K562 (cell line): Measurements from ENCODE around the gene SEMA6B. TPM values are rescaled to one million over a fixed set of nuclear protein-coding genes. Genes with fewer than 3 reads are reported as not detected.

Source experiments
- BCOR ChIP-seq: fragments of 450-650 bp; IDR thresholded peaks from 2 replicates; pipeline ENCODE4 v1.6.1; 2016
- CBX5 ChIP-seq: IDR thresholded peaks from 2 replicates; pipeline ENCODE4 v1.6.1; 2014; ENCODE audit warnings: low read depth, borderline replicate concordance
- FOXJ3 ChIP-seq: sonication (generic); formaldehyde crosslinking; IDR thresholded peaks from 2 replicates; pipeline ENCODE4 v1.4.0; 2020; ENCODE audit warnings: mild to moderate bottlenecking, missing genetic modification reagents
- HLTF ChIP-seq: fragments of 450-650 bp; IDR thresholded peaks from 2 replicates; pipeline ENCODE4 v1.6.1; 2016
- MCM3 ChIP-seq: fragments of 450-650 bp; IDR thresholded peaks from 2 replicates; pipeline ENCODE4 v1.6.1; 2016
- MGA ChIP-seq: fragments of 450-650 bp; IDR thresholded peaks from 2 replicates; pipeline ENCODE4 v1.6.1; 2016; ENCODE audit warnings: mild to moderate bottlenecking, moderate library complexity
- MIER1 ChIP-seq: fragments of 450-650 bp; IDR thresholded peaks from 2 replicates; pipeline ENCODE4 v1.6.1; 2016; ENCODE audit warnings: antibody characterized with exemption, mild to moderate bottlenecking, low read depth
- MTA2 ChIP-seq: fragments of 450-650 bp; IDR thresholded peaks from 2 replicates; pipeline ENCODE4 v1.6.1; 2016; ENCODE audit warnings: low read depth
- NFYB ChIP-seq: IDR thresholded peaks from 2 replicates; pipeline ENCODE4 v1.6.1; 2011; ENCODE audit warnings: mild to moderate bottlenecking, moderate library complexity; ENCODE audit not compliant: insufficient read length; ENCODE audit errors: extremely low read depth
- PCBP1 ChIP-seq: fragments of 200-400 bp; formaldehyde crosslinking; IDR thresholded peaks from 2 replicates; pipeline ENCODE4 v1.6.1; 2018; ENCODE audit warnings: mild to moderate bottlenecking, low read depth, low read length; ENCODE audit not compliant: poor library complexity, severe bottlenecking
- PHB2 ChIP-seq: fragments of 450-650 bp; IDR thresholded peaks from 2 replicates; pipeline ENCODE4 v1.6.1; 2017; ENCODE audit warnings: low read depth
- RBM25 ChIP-seq: fragments of 200-400 bp; formaldehyde crosslinking; IDR thresholded peaks from 2 replicates; pipeline ENCODE4 v1.6.1; 2018; ENCODE audit warnings: low read length, low read depth, moderate library complexity; ENCODE audit not compliant: severe bottlenecking
- TFAP4 ChIP-seq: sonication (generic); formaldehyde crosslinking; IDR thresholded peaks from 2 replicates; pipeline ENCODE4 v1.8.0; 2022; ENCODE audit warnings: missing genetic modification reagents, mild to moderate bottlenecking, moderate library complexity, borderline replicate concordance
- TOE1 ChIP-seq, 2 experiments: fragments of 450-650 bp in 1 of 2; sonication (generic) in 1 of 2; formaldehyde crosslinking in 1 of 2; IDR thresholded peaks; 2 replicates each; pipeline versions ENCODE4 v1.7.1 to v1.8.0; 2016 to 2022; ENCODE audit warnings: borderline replicate concordance in 2 of 2, mild to moderate bottlenecking in 2 of 2, antibody characterized with exemption in 1 of 2, inconsistent platforms in 1 of 2, low read depth in 1 of 2, missing genetic modification reagents in 1 of 2, moderate library complexity in 1 of 2
- ZNF780A ChIP-seq: fragments of 250-450 bp; sonication (Bioruptor Pico); IDR thresholded peaks from 2 replicates; pipeline ENCODE4 v1.5.0; 2021; ENCODE audit warnings: mild to moderate bottlenecking
- polyA plus RNA-seq, 8 experiments: library from polyadenylated mRNA; depleted of rRNA in 4 of 8; stranded (reverse) in 5 of 8; unstranded in 3 of 8; fragments of >200 nt; fragmentation: Nextera tagmentation in 2 of 8; fragmentation: Illumina TruSeq in 1 of 8; extraction: Ambion mirVana in 2 of 8; extraction: Trizol in 1 of 8; gene quantifications; 2 replicates each; pipeline versions ENCODE4 v1.2.1 to v1.2.3, GENCODE V29; 2011 to 2014; ENCODE audit warnings: inconsistent platforms in 1 of 8, missing spikeins in 1 of 8
- total RNA-seq, 7 experiments: library from RNA; depleted of rRNA in 6 of 7; stranded (reverse); fragments of >200 nt in 6 of 7; fragmentation: Illumina TruSeq in 2 of 7; extraction: Trizol in 2 of 7; gene quantifications; 2 replicates each; pipeline versions ENCODE4 v1.2.1 to v1.2.3, GENCODE V29; 2011 to 2021; ENCODE audit warnings: low replicate concordance in 1 of 7

The SEMA6B gene
- total and polyA plus RNA-seq, 9 of the 15 experiments (the other 6 are each of a cell fraction or from before 2014, with no cell fraction given), result 0.65 to 4.6 (median 2.5) TPM; not detected in 2

GRCh38 chr19:4606921-4607678, 47.6 kb upstream of the SEMA6B start (continued):
- TF ChIP-seq FOXJ3 (no peak), TOE1 (IDR thresholded peaks at IDR 0.05; ENCODE audit: borderline replicate concordance) (0 out of 2 replicates have a peak, but pooled peaks have one; percentile 33), TOE1 (CRISPR knock-in tag; IDR thresholded peaks at IDR 0.05; ENCODE audit: borderline replicate concordance, low read depth) (no peak), HLTF (no peak), NFYB (no peak), MGA (no peak), PCBP1 (no peak), ZNF780A (CRISPR knock-in tag) (no peak), CBX5 (no peak), RBM25 (peak; percentile 73), TFAP4 (CRISPR knock-in tag) (peak; percentile 43; the same call in 1 of the 2 replicates), MIER1 (no peak), BCOR (peak; percentile 98), MCM3 (no peak), PHB2 (no peak), MTA2 (no peak)
